HEK293 (cell line): ENCODE results near the gene CLEC16A.

ENCODE experiments used
- SP2 ChIP-seq: fragments of 450-650 bp; formaldehyde crosslinking; IDR thresholded peaks from 2 replicates; pipeline ENCODE4 v1.5.1; 2016; ENCODE audit warnings: missing biosample characterization, missing genetic modification characterization
- WT1 ChIP-seq: fragments of 450-650 bp; formaldehyde crosslinking; IDR thresholded peaks from 2 replicates; pipeline ENCODE4 v1.5.1; 2016; ENCODE audit warnings: missing biosample characterization, missing genetic modification characterization
- ZNF221 ChIP-seq: fragments of 450-650 bp; formaldehyde crosslinking; IDR thresholded peaks from 2 replicates; pipeline ENCODE4 v1.5.1; 2017; ENCODE audit warnings: missing biosample characterization, missing genetic modification characterization, borderline replicate concordance
- ZNF768 ChIP-seq: fragments of 450-650 bp; formaldehyde crosslinking; IDR thresholded peaks from 2 replicates; pipeline ENCODE4 v1.5.1; 2018; ENCODE audit warnings: missing biosample characterization, mild to moderate bottlenecking, missing genetic modification characterization
- ZNF777 ChIP-seq: fragments of 450-650 bp; formaldehyde crosslinking; IDR thresholded peaks from 2 replicates; pipeline ENCODE4 v1.5.1; 2017; ENCODE audit warnings: missing biosample characterization, missing genetic modification characterization, borderline replicate concordance

- TF ChIP-seq WT1 (tag by site-specific recombination): no peak
- TF ChIP-seq SP2 (tag by site-specific recombination): no peak
- no peak for TF ChIP-seq ZNF221 (tag by site-specific recombination)
- TF ChIP-seq ZNF777 (tag by site-specific recombination): no peak
- no peak for TF ChIP-seq ZNF768 (tag by site-specific recombination)
These were observed 69.8 kb downstream of the CLEC16A start for GRCh38 chr16:11014136-11014535.
